ENCODE measurements around the gene CRAT. TPM values are rescaled to one million over a fixed set of nuclear protein-coding genes. Genes with fewer than 3 reads are reported as not detected.

Gene CRAT
- total RNA-seq, 2 donors from 2014 or later = 62.3 to 78.3 TPM

DNA sequence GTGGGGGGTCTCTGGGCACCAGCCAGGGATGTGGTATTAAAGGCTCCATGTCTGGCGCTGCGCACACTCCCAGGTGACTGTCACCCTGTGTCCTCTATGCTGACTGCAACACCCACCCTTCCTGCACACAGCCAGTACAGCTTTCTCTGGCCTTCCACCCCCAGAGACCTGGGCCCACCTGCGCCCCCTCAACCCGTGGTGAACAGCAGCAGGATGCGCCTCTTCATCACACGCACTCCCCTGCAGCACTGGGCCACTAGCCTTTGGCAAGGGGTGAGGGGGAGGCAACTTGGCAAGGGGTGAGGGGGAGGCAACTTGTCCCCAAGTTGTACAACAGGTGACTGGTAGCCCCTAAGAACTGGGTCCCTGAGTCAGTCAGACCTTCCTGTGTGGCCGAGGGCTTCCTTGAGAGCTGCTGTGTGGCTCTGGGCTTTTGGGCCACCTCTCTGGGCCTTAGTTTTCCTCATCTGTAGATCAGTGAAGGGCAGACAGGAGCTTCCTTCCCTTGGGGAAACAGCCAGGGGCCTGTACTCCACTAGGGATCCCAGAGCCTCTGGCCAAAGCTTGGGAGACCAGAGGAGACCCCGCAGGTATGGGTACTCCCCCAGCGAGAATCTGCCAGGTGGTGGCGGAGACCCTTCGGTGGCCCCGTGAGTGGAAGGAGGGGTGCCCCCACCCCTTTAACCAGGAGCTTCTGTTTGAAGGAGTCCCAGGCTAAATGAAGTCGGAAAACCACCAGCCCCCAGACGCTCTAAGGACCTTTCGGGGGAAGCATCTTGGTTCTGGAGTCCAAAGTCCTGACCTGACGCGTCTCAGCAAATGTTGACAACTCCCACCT is 4.5 kb downstream of the CRAT start:
- Histone ChIP-seq H3K9me3 (no peaks in the 10 kb centered on the region), H3K27ac (no peak overlapping the region), H3K36me3 (no peaks in the 10 kb centered on the region), H3K9ac (ENCODE audit: low read depth in 2 of 2, low read length in 2 of 2) (no peak overlapping the region), H3K4me1 (peaks cover 14% of the 10 kb centered on the region), H3K27me3 (no peaks in the 10 kb centered on the region), H3K4me3 (no peak overlapping the region)
- no peak for TF ChIP-seq CTCF (IDR thresholded peaks at IDR 0.05)
- intact Hi-C loops (cut with DNase I) = no loop called here
- no peak for DNase-seq

- no peaks in the 10 kb centered on the region for H3K9me3 ChIP-seq
- H3K27me3 ChIP-seq = no peaks in the 10 kb centered on the region
- H3K4me1 ChIP-seq = peaks cover 6% of the 10 kb centered on the region
- no peak overlapping the region for H3K9ac ChIP-seq (ENCODE audit: low read depth in 2 of 2, low read length in 2 of 2)
- TF ChIP-seq CTCF (IDR thresholded peaks at IDR 0.05) = no peak
- H3K27ac ChIP-seq = no peak overlapping the region
- H3K4me3 ChIP-seq = no peak overlapping the region
- intact Hi-C loops (cut with DNase I) = no loop called here
- no peaks in the 10 kb centered on the region for H3K36me3 ChIP-seq
- no peak for DNase-seq
Observed at GRCh38 chr9:129104051-129104450, 6.5 kb downstream of the CRAT start.

- Histone ChIP-seq H3K9me3 (no peaks in the 10 kb centered on the region), H3K9ac (ENCODE audit: low read depth in 2 of 2, low read length in 2 of 2) (no peak overlapping the region), H3K27ac (no peak overlapping the region), H3K4me3 (no peak overlapping the region), H3K4me1 (peaks cover 1% of the 10 kb centered on the region), H3K27me3 (no peaks in the 10 kb centered on the region), H3K36me3 (no peaks in the 10 kb centered on the region)
- intact Hi-C loops (cut with DNase I) = no loop called here
- DNase-seq = no peak
- TF ChIP-seq CTCF (IDR thresholded peaks at IDR 0.05) = no peak
Observed at GRCh38 chr9:129103595-129103965, 7.0 kb downstream of the CRAT start.

GRCh38 chr9:129102791-129103594 is 7.6 kb downstream of the CRAT start:
- peak; percentile 54 for DNase-seq
- intact Hi-C loops (cut with DNase I) = no loop called here
- peak; percentile 46 for TF ChIP-seq CTCF (IDR thresholded peaks at IDR 0.05)
- no peak overlapping the region for H3K9ac ChIP-seq (ENCODE audit: low read depth in 2 of 2, low read length in 2 of 2)
- no peaks in the 10 kb centered on the region for H3K4me1 ChIP-seq
- no peak overlapping the region for H3K4me3 ChIP-seq
- H3K36me3 ChIP-seq = no peaks in the 10 kb centered on the region
- no peaks in the 10 kb centered on the region for H3K9me3 ChIP-seq
- no peaks in the 10 kb centered on the region for H3K27me3 ChIP-seq
- no peak overlapping the region for H3K27ac ChIP-seq

GRCh38 chr9:129102095-129102525 is 8.5 kb downstream of the CRAT start:
- no peak overlapping the region for H3K4me3 ChIP-seq
- H3K9ac ChIP-seq (ENCODE audit: low read depth in 2 of 2, low read length in 2 of 2) = no peak overlapping the region
- H3K9me3 ChIP-seq = no peaks in the 10 kb centered on the region
- H3K27me3 ChIP-seq = no peaks in the 10 kb centered on the region
- no peaks in the 10 kb centered on the region for H3K4me1 ChIP-seq
- no peak for DNase-seq
- no peaks in the 10 kb centered on the region for H3K36me3 ChIP-seq
- intact Hi-C loops (cut with DNase I) = no loop called here
- TF ChIP-seq CTCF (IDR thresholded peaks at IDR 0.05) = no peak
- no peak overlapping the region for H3K27ac ChIP-seq

Measured in colonic mucosa (tissue), 4 donors.